Activated naive CD4-positive, alpha-beta T cell treated with anti-CD3 and anti-CD28 coated beads, Interleukin-2, amount 10 ng/mL, durations not matched to agents 7 days and 5 days (primary cell): ENCODE measurements around the gene ZNF662.
A peak's percentile ranks its signal among the peaks of the same experiment; 100 is the strongest.
"Not testable (repeated sequence)": the region's sequence is repeated elsewhere in the genome, so short reads cannot be mapped to it uniquely, and the experiment has no call there.

Experiments
- CTCF ChIA-PET: fragments of 350-600 bp; sonication (Branson Sonifier 250); formaldehyde crosslinking; loops from one replicate; lab custom pipeline; 2021; ENCODE audit warnings: antibody characterized with exemption; lab: Charles Lee
- DNase-seq: peaks from one replicate; pipeline ENCODE4 v3.0.0-alpha.2; 2020
- H3K27ac Mint-ChIP-seq: one replicate; pipeline ENCODE4 v1.8.0; 2021; ENCODE audit warnings: mild to moderate bottlenecking, moderate library complexity, mixed read lengths
- H3K27me3 Mint-ChIP-seq: one replicate; pipeline ENCODE4 v1.8.0; 2021; ENCODE audit warnings: mild to moderate bottlenecking, mixed read lengths
- H3K36me3 Mint-ChIP-seq: one replicate; pipeline ENCODE4 v1.8.0; 2021; ENCODE audit warnings: mixed read lengths
- H3K4me1 Mint-ChIP-seq: one replicate; pipeline ENCODE4 v1.8.0; 2021; ENCODE audit warnings: mixed read lengths
- H3K4me3 Mint-ChIP-seq: one replicate; pipeline ENCODE4 v1.8.0; 2021; ENCODE audit warnings: mild to moderate bottlenecking, moderate library complexity, mixed read lengths
- H3K9me3 Mint-ChIP-seq: one replicate; pipeline ENCODE4 v1.8.0; 2021; ENCODE audit warnings: mixed read lengths

ZNF662 gene

GRCh38 chr3:42876940-42877720 is 28.8 kb upstream of the ZNF662 start:
- H3K27ac Mint-ChIP-seq: no peak overlapping the region
- DNase-seq: no peak
- CTCF ChIA-PET: interaction anchor here (2.2 kb wide), 1 partner anchor 46 kb away, joined by 9 read pairs; no protein-coding TSS in a partner anchor

GRCh38 chr3:42877881-42878280 is 28.1 kb upstream of the ZNF662 start:
- no peak overlapping the region for H3K27ac Mint-ChIP-seq
- H3K27me3 Mint-ChIP-seq: peaks cover 29% of the 10 kb centered on the region
- peaks cover 12% of the 10 kb centered on the region for H3K4me1 Mint-ChIP-seq
- DNase-seq: no peak
- CTCF ChIA-PET: interaction anchor here (1.0 to 2.2 kb wide), 3 partner anchors 39 to 94 kb away, joined by 4 to 11 read pairs (median 9); no protein-coding TSS in a partner anchor
- no peaks in the 10 kb centered on the region for H3K36me3 Mint-ChIP-seq
- no peaks in the 10 kb centered on the region for H3K9me3 Mint-ChIP-seq
- H3K4me3 Mint-ChIP-seq: no peak overlapping the region

More at GRCh38 chr3:42876940-42877720, 28.8 kb upstream of the ZNF662 start:
- H3K4me1 Mint-ChIP-seq: peaks cover 12% of the 10 kb centered on the region
- no peaks in the 10 kb centered on the region for H3K9me3 Mint-ChIP-seq
- peaks cover 37% of the 10 kb centered on the region for H3K27me3 Mint-ChIP-seq
- H3K4me3 Mint-ChIP-seq: no peak overlapping the region
- no peaks in the 10 kb centered on the region for H3K36me3 Mint-ChIP-seq

GRCh38 chr3:42880183-42880582 is 25.8 kb upstream of the ZNF662 start:
- Mint-ChIP-seq H3K4me3 (peak overlapping the region; percentile 66), H3K4me1 (peaks cover 12% of the 10 kb centered on the region), H3K27me3 (peaks cover 14% of the 10 kb centered on the region), H3K27ac (no peak overlapping the region), H3K36me3 (no peaks in the 10 kb centered on the region), H3K9me3 (no peaks in the 10 kb centered on the region)
- CTCF ChIA-PET: no interaction called here
- DNase-seq: no peak

GRCh38 chr3:42880601-42881451 is 25.1 kb upstream of the ZNF662 start:
- CTCF ChIA-PET: interaction anchor here (0.8 to 3.5 kb wide), 10 partner anchors 28 to 168 kb away, joined by 3 to 19 read pairs (median 4); no protein-coding TSS in a partner anchor
- H3K9me3 Mint-ChIP-seq: no peaks in the 10 kb centered on the region
- H3K4me3 Mint-ChIP-seq: peak overlapping the region; percentile 66
- H3K4me1 Mint-ChIP-seq: peaks cover 12% of the 10 kb centered on the region
- H3K27ac Mint-ChIP-seq: peak overlapping the region; percentile 55
- H3K36me3 Mint-ChIP-seq: no peaks in the 10 kb centered on the region
- H3K27me3 Mint-ChIP-seq: peaks cover 18% of the 10 kb centered on the region
- DNase-seq: peak; percentile 93

- H3K4me3 Mint-ChIP-seq, DNase-seq, H3K36me3 Mint-ChIP-seq, H3K27ac Mint-ChIP-seq, H3K9me3 Mint-ChIP-seq: not testable (repeated sequence)
- Mint-ChIP-seq H3K27me3 (peaks cover 24% of the 10 kb centered on the region), H3K4me1 (peaks cover 12% of the 10 kb centered on the region)
- CTCF ChIA-PET: interaction anchor here (2.4 to 3.5 kb wide), 2 partner anchors 52 to 104 kb away, joined by 18 to 19 read pairs; no protein-coding TSS in a partner anchor
These were observed 22.6 kb upstream of the ZNF662 start for GRCh38 chr3:42883251-42883930.

GRCh38 chr3:42884324-42884723 is 21.6 kb upstream of the ZNF662 start:
- Mint-ChIP-seq H3K4me3 (no peak overlapping the region), H3K27ac (no peak overlapping the region), H3K4me1 (peaks cover 12% of the 10 kb centered on the region), H3K9me3 (no peaks in the 10 kb centered on the region), H3K27me3 (peaks cover 26% of the 10 kb centered on the region), H3K36me3 (no peaks in the 10 kb centered on the region)
- CTCF ChIA-PET: interaction anchor here (3.5 kb wide), 1 partner anchor 53 kb away, joined by 19 read pairs; no protein-coding TSS in a partner anchor
- no peak for DNase-seq

GRCh38 chr3:42886294-42886822 is 19.6 kb upstream of the ZNF662 start:
- no peak overlapping the region for H3K27ac Mint-ChIP-seq
- peaks cover 4% of the 10 kb centered on the region for H3K4me1 Mint-ChIP-seq
- H3K9me3 Mint-ChIP-seq: no peaks in the 10 kb centered on the region
- CTCF ChIA-PET: no interaction called here
- peaks cover 19% of the 10 kb centered on the region for H3K27me3 Mint-ChIP-seq
- no peaks in the 10 kb centered on the region for H3K36me3 Mint-ChIP-seq
- DNase-seq: no peak
- no peak overlapping the region for H3K4me3 Mint-ChIP-seq

- Mint-ChIP-seq H3K36me3 (no peaks in the 10 kb centered on the region), H3K4me3 (no peak overlapping the region), H3K27me3 (peaks cover 22% of the 10 kb centered on the region), H3K27ac (no peak overlapping the region), H3K4me1 (peaks cover 5% of the 10 kb centered on the region), H3K9me3 (no peaks in the 10 kb centered on the region)
- DNase-seq: no peak
- CTCF ChIA-PET: no interaction called here
These were observed 18.9 kb upstream of the ZNF662 start for GRCh38 chr3:42887084-42887483.

GRCh38 chr3:42891042-42891441 is 14.9 kb upstream of the ZNF662 start:
- peaks cover 7% of the 10 kb centered on the region for H3K4me1 Mint-ChIP-seq
- no peaks in the 10 kb centered on the region for H3K36me3 Mint-ChIP-seq
- DNase-seq: no peak
- H3K9me3 Mint-ChIP-seq: no peaks in the 10 kb centered on the region
- H3K27ac Mint-ChIP-seq: no peak overlapping the region
- no peak overlapping the region for H3K4me3 Mint-ChIP-seq
- H3K27me3 Mint-ChIP-seq: peaks cover 29% of the 10 kb centered on the region
- CTCF ChIA-PET: no interaction called here

GRCh38 chr3:42892169-42892568 is 13.8 kb upstream of the ZNF662 start:
- CTCF ChIA-PET: no interaction called here
- Mint-ChIP-seq H3K27ac (no peak overlapping the region), H3K4me3 (no peak overlapping the region), H3K9me3 (no peaks in the 10 kb centered on the region), H3K27me3 (peaks cover 28% of the 10 kb centered on the region), H3K4me1 (peaks cover 7% of the 10 kb centered on the region), H3K36me3 (no peaks in the 10 kb centered on the region)
- no peak for DNase-seq

GRCh38 chr3:42892807-42893206 is 13.1 kb upstream of the ZNF662 start:
- H3K4me1 Mint-ChIP-seq: peaks cover 7% of the 10 kb centered on the region
- CTCF ChIA-PET: interaction anchor here (0.6 kb wide), 1 partner anchor 153 kb away, joined by 3 read pairs; no protein-coding TSS in a partner anchor

GRCh38 chr3:42894698-42895579 is 11.0 kb upstream of the ZNF662 start:
- no peaks in the 10 kb centered on the region for H3K36me3 Mint-ChIP-seq
- peaks cover 7% of the 10 kb centered on the region for H3K4me1 Mint-ChIP-seq
- H3K9me3 Mint-ChIP-seq: no peaks in the 10 kb centered on the region
- no peak for DNase-seq
- CTCF ChIA-PET: no interaction called here
- no peak overlapping the region for H3K4me3 Mint-ChIP-seq
- peaks cover 16% of the 10 kb centered on the region for H3K27me3 Mint-ChIP-seq
- H3K27ac Mint-ChIP-seq: no peak overlapping the region

More at GRCh38 chr3:42892807-42893206, 13.1 kb upstream of the ZNF662 start:
- Mint-ChIP-seq H3K27me3 (peaks cover 24% of the 10 kb centered on the region), H3K4me3 (no peak overlapping the region), H3K27ac (no peak overlapping the region), H3K9me3 (no peaks in the 10 kb centered on the region), H3K36me3 (no peaks in the 10 kb centered on the region)
- DNase-seq: no peak

GRCh38 chr3:42895580-42895868 is 10.4 kb upstream of the ZNF662 start:
- Mint-ChIP-seq H3K4me1 (peaks cover 7% of the 10 kb centered on the region), H3K36me3 (no peaks in the 10 kb centered on the region), H3K4me3 (no peak overlapping the region), H3K9me3 (no peaks in the 10 kb centered on the region), H3K27me3 (peaks cover 15% of the 10 kb centered on the region), H3K27ac (no peak overlapping the region)
- no peak for DNase-seq
- CTCF ChIA-PET: no interaction called here
